VCaP (cell line): ENCODE results near the gene ZIC4.

ENCODE experiments used
- H3K27ac ChIP-seq: fragments of 450-650 bp; 2 replicates; pipeline ENCODE4 v1.5.1; 2017
- TF ChIP-seq, protein P1 (sequence below): fragments of 450-650 bp; conservative IDR thresholded peaks from 2 replicates; pipeline ENCODE4 v1.5.1; 2017; ENCODE audit warnings: mild to moderate bottlenecking, moderate library complexity

ZIC4 gene

DNA sequence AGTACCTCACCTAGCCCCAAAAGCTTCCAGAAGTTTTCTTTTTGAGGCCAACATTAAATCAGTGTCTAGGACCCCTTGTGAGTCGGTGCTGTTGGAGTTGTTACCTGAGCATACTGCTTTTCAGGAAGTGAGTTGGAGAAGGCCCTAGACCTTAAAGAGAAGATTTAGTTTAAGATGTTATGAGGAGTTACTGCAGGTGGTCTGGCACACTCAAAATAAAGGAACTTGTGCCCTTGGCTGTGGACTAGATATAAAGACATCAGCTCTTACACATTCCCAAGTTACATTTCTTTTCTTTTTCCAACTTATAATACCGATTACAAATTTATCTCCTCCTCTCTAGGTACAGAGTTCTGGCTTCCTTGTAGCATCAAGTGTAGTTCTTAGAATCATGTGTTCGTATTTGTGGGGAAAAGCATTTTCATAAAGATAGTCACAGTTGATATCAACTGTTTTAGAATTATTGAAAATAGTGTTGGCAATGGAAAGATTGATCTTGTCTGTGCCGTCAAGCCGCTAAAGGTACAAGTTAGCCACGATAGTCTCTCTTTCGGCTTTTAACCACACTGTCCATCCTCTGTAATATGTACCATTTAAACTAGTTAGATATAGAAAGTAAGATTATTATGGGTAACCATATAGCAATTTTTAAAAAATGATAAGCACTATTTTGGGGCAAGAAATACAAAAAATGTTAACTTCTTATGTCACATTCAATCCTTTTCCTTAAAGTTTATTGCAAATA is 11.4 kb upstream of the ZIC4 start:
- TF ChIP-seq, protein P1, sequence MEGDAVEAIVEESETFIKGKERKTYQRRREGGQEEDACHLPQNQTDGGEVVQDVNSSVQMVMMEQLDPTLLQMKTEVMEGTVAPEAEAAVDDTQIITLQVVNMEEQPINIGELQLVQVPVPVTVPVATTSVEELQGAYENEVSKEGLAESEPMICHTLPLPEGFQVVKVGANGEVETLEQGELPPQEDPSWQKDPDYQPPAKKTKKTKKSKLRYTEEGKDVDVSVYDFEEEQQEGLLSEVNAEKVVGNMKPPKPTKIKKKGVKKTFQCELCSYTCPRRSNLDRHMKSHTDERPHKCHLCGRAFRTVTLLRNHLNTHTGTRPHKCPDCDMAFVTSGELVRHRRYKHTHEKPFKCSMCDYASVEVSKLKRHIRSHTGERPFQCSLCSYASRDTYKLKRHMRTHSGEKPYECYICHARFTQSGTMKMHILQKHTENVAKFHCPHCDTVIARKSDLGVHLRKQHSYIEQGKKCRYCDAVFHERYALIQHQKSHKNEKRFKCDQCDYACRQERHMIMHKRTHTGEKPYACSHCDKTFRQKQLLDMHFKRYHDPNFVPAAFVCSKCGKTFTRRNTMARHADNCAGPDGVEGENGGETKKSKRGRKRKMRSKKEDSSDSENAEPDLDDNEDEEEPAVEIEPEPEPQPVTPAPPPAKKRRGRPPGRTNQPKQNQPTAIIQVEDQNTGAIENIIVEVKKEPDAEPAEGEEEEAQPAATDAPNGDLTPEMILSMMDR: no peak
- H3K27ac ChIP-seq: no peak overlapping the region

DNA sequence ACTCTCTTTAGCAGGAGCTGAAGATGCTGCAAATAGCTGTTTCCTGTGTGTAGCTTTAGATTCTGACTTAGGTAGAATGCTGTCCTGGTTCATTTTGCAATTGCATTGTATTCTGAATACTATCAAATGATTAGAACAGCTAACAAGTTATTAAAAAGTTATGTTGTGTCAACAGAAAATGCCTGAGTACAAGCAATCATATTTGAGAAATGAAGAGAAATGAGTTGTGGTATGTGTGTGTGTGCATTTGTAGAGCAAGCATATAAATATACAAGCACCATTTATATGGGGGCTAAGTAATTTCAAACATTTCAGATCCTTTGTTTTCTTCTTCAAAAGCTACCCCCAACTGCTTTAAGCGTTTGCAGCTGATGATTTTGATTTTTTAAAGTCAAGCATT is 10.6 kb upstream of the ZIC4 start:
- TF ChIP-seq, protein P1: no peak
- no peak overlapping the region for H3K27ac ChIP-seq

DNA sequence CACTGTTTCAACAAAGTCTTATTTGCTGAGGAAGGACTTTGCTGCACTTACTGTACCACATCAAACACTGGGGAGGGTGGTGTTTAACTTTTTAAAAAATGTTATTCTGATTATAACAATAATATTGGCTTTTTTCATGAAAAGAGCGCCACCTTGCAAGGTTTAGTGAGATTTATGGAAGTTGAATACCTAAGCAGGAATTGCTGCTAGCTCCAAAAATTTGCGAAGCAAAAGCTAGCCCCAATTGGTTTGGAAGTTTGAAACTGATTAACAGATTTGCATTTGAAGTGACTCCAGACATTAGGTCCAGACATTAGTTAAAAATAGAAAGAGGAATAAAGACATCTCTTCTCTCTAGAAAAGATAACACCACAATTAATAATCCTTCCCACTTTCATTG is 9.5 kb upstream of the ZIC4 start:
- no peak overlapping the region for H3K27ac ChIP-seq
- TF ChIP-seq, protein P1: no peak

DNA sequence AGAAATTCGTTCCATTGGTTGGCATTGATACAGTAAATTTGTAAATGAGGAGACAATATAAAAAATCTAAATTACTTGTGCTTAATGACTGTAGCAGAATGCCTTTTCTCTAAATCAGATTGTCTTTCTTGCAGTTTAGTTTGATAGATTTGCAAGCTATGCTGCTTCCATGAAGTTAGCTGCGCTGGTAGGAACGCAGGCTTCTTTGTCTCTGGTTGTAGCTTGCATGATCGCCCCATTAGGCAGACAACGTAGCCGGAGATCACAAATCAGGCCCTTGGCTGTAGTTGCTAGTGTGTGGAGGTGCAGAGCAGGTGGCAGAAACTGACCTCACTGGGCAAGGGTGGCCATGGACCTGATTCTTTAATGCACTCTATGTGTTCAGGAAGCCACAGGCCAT is 8.9 kb upstream of the ZIC4 start:
- no peak overlapping the region for H3K27ac ChIP-seq
- TF ChIP-seq, protein P1: no peak

DNA sequence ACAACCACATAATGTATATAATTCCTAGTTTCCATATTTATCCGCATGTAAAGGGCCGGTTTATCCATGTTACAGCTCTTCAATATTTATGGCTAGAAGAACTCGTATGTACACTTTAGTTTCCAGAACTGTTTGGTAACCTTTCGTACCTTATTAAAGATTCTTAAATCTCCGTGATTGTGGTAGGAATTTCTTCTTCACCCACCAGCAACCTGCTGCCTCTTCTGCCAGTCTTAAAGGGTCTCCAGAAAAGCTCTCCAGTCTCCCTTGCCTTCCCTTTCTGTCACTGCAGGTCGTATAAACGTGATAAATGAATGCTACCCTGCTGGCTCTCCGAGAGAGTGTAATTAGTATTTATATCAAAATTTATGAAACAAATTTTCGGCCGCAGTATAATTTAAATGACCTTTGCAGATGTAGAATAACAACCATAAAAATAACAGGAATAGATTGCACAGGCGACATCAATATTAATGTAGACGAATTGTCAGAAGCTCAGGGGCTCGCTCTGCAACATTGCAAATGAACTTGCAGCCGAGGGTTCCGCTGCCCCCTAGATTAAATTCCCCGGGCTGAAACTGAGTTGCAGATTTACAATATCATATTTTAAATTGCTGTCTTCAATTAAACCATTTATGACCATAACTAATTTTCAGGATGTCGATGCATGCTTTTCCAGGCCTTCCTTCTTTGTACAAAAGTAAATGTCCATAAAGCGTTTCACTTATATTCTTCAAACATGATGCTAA is 8.2 kb upstream of the ZIC4 start:
- TF ChIP-seq, protein P1: no peak
- no peak overlapping the region for H3K27ac ChIP-seq

DNA sequence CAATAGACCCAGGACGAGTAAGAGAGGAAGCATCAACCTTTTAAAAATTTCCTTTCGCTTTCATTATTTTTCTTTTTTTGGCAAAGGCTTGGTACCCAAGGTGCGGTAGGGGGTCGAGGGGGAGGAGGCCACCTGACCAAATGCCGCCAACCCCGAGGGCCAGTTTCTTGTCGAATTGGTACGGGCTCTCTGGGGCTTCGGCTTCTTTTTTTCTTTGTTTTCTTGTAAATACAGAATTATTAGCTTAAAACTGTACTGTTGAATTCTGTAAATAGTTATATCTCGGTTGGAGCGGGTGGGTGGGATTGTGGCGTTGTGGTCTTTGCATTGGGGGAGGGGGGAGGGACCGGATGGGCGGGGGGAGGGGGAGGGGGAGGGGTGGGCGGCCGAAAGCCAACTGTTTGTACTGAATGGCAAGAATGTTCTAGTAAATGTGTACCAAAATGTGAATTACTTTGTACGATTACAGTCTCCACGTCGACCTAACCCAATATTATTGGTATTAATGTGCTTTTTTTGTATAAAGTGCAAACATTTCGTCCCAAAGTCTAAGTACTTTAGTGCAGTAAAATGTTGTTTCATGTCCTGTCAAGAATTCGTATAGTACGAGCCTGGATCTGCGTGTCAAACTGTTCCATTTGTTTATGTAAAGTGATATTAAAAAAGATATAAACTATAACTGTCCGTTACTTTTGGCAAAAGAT is 7.5 kb upstream of the ZIC4 start:
- H3K27ac ChIP-seq: no peak overlapping the region
- TF ChIP-seq, protein P1: no peak
